GM12801 (cell line): ENCODE data around the gene AFG1L.

Experiments used
- TF ChIP-seq, protein P1 (sequence below): IDR thresholded peaks from one replicate; pipeline ENCODE4 v1.5.1; 2011; ENCODE audit warnings: control low read depth; ENCODE audit not compliant: insufficient read length; ENCODE audit errors: extremely low read depth

AFG1L gene

DNA sequence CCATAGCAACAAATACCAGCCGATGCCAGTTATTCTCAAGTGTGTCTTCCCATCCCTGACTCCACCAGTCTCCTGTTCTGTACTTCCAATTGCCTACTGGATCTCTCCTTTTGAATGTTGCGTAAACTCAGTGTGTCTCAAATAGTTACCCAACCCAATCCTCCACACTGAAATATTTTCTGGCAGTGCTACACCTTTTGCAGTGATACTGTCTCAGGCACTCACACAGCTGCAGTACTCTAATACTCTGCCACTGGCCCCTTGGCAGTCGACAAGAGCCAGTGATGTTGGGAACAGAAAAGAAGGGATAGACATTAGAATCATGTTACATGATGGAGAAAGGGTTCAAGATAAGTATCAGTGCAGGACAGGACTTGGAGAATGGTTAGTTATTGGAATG is 234.0 kb downstream of the AFG1L start:
- TF ChIP-seq, protein P1, sequence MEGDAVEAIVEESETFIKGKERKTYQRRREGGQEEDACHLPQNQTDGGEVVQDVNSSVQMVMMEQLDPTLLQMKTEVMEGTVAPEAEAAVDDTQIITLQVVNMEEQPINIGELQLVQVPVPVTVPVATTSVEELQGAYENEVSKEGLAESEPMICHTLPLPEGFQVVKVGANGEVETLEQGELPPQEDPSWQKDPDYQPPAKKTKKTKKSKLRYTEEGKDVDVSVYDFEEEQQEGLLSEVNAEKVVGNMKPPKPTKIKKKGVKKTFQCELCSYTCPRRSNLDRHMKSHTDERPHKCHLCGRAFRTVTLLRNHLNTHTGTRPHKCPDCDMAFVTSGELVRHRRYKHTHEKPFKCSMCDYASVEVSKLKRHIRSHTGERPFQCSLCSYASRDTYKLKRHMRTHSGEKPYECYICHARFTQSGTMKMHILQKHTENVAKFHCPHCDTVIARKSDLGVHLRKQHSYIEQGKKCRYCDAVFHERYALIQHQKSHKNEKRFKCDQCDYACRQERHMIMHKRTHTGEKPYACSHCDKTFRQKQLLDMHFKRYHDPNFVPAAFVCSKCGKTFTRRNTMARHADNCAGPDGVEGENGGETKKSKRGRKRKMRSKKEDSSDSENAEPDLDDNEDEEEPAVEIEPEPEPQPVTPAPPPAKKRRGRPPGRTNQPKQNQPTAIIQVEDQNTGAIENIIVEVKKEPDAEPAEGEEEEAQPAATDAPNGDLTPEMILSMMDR, result no peak

- TF ChIP-seq, protein P1, result no peak
These were observed 236.5 kb downstream of the AFG1L start for GRCh38 chr6:108531332-108531731.

DNA sequence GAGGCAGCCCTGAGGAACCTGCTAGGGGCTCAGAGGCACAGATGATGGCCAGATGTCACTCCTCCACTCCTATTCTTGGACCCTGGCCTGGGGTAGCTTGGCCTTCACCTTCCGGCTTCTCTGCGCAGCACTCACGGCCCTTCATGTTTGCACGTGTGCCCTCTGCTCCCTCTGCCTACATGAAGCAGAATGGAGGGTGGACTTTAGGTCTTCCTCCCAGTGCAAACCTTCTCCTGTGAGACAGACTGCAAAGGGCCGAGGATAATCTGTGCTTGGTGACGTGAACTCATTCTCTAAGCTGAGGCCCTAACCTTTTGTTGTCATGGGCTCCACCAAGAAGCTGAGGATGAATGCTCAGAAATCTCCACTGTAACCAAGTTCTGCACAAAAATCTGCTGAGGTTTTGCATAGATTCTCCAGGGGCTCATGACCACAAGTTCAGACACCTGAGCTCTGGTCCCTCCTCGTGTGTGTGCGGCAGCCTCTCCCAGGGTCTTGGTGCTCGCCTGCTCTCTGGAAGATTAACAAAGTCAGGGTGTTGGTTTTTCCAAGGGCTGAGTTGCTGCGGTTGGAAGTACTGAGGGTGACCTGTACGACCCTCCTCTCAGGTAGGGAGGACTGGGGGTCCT is 240.4 kb downstream of the AFG1L start:
- TF ChIP-seq, protein P1, result no peak

- TF ChIP-seq, protein P1, result peak; percentile 77
These were observed 247.2 kb downstream of the AFG1L start for GRCh38 chr6:108541843-108542759.

DNA sequence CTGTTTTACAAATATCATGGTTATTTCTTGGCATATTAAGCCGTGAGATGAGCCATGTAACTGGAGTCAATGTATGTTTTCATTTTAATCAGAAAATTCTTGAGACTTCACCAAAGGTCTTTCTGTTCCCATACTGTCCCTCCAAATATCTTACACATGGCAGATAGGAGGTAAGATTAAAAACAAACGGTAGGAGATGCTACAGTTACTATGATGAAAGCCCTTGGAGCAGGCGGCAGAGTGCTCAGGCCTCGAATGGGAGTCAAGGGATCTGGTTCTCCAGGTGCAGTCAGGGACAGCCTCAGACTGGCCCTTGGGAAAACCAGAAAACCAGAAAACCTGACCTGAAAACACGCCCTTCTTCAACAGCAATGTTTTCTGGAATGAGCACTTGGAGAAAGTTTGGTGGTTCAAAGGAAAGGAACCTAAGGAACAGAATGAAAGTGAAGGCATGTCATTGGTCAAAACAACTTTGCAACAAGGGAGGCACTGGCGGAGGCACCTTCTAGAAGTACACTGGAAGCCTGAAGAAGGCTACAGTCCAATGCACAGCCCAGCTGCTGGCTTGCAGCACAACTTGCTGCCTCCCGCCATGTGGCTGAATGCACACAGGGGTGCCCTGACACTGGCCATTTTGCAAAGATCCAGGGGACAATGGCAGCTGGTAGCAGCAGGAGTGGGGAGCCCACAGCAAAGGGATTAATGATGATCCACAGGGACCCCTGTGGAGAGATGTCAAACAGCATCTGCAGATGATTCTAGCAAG is 248.5 kb downstream of the AFG1L start:
- TF ChIP-seq, protein P1, result no peak

DNA sequence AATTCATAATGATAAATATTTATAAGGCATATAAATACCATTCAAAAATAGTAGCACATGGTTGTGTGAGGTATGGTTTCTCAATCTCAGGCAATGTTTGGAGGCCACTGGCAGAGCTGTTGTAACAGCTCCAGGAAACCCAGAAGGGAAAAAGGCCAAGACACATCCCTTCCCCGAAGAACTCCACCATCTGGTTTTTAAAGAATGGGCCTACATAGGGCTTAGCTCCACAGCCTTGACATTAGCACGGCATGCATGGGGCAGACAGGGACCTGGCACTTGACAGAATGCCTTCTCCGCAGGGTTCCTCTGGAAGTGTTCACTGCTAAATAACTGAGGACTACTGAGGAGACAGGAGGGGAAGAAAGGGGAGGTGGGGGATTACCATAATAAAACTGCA is 249.8 kb downstream of the AFG1L start:
- TF ChIP-seq, protein P1, result no peak
